SKM-1 treated with dmso at 0.1 percent for 144 hours (cell line): ENCODE data around the gene PAQR7.
A peak's percentile ranks its signal among the peaks of the same experiment; 100 is the strongest.

Source experiments
- DNase-seq: peaks from one replicate; lab custom pipeline; 2025; ENCODE audit not compliant: unreplicated experiment; lab: John Stamatoyannopoulos, UW

PAQR7 gene

GRCh38 chr1:25903986-25904385 lies 28.5 kb upstream of the PAQR7 start:
- no peak for DNase-seq

GRCh38 chr1:25902462-25902861 lies 27.0 kb upstream of the PAQR7 start:
- no peak for DNase-seq

GRCh38 chr1:25900219-25900618 lies 24.7 kb upstream of the PAQR7 start:
- DNase-seq: no peak

GRCh38 chr1:25899792-25900191 lies 24.3 kb upstream of the PAQR7 start:
- no peak for DNase-seq

GRCh38 chr1:25898223-25899015 lies 22.9 kb upstream of the PAQR7 start:
- no peak for DNase-seq

- DNase-seq: no peak
These were observed 22.2 kb upstream of the PAQR7 start for GRCh38 chr1:25897754-25898153.

- DNase-seq: no peak
These were observed 20.8 kb upstream of the PAQR7 start for GRCh38 chr1:25896266-25896665.

GRCh38 chr1:25895365-25895990 lies 20.0 kb upstream of the PAQR7 start:
- DNase-seq: peak; percentile 89

GRCh38 chr1:25893116-25893515 lies 17.6 kb upstream of the PAQR7 start:
- no peak for DNase-seq

- no peak for DNase-seq
These were observed 16.1 kb upstream of the PAQR7 start for GRCh38 chr1:25891606-25892005.

- DNase-seq: no peak
These were observed 14.9 kb upstream of the PAQR7 start for GRCh38 chr1:25890239-25891034.

GRCh38 chr1:25889470-25889869 lies 14.0 kb upstream of the PAQR7 start:
- no peak for DNase-seq

GRCh38 chr1:25888426-25888987 lies 13.0 kb upstream of the PAQR7 start:
- no peak for DNase-seq

- DNase-seq: no peak
These were observed 10.1 kb upstream of the PAQR7 start for GRCh38 chr1:25885602-25886001.

- DNase-seq: no peak
These were observed 5.8 kb upstream of the PAQR7 start for GRCh38 chr1:25881266-25881665.

GRCh38 chr1:25880518-25880917 lies 5.0 kb upstream of the PAQR7 start:
- no peak for DNase-seq

- DNase-seq: no peak
These were observed 4.2 kb upstream of the PAQR7 start for GRCh38 chr1:25879675-25880074.

- no peak for DNase-seq
These were observed 3.2 kb upstream of the PAQR7 start for GRCh38 chr1:25878690-25879089.

GRCh38 chr1:25877155-25877554 lies 1.6 kb upstream of the PAQR7 start:
- no peak for DNase-seq

- DNase-seq: no peak
These were observed 1.2 kb upstream of the PAQR7 start for GRCh38 chr1:25876693-25877077.

- no peak for DNase-seq
These were observed 566 bp upstream of the PAQR7 start for GRCh38 chr1:25875856-25876692.
